GM23338 (cell line): ENCODE measurements around the gene CSPG4.

Experiments used
- CREB1 ChIP-seq: fragments of 250-450 bp; sonication (Bioruptor Pico); IDR thresholded peaks from 2 replicates; pipeline ENCODE4 v1.5.0; 2020; ENCODE audit warnings: low read depth, mild to moderate bottlenecking, moderate library complexity
- CTCF ChIP-seq, 2 experiments: fragments of 200-600 bp in 1 of 2; sonication (generic) in 1 of 2; conservative IDR thresholded peaks; 2 replicates each; pipeline versions ENCODE4 v1.5.1 to v1.6.1; 2016 to 2017; ENCODE audit warnings: antibody characterized with exemption in 2 of 2, low read depth in 2 of 2, mild to moderate bottlenecking in 2 of 2, moderate library complexity in 1 of 2
- EZH2 ChIP-seq: fragments of 200-600 bp; sonication (generic); IDR thresholded peaks from one replicate; pipeline ENCODE4 v1.8.0; 2017; ENCODE audit warnings: antibody characterized with exemption, mild to moderate bottlenecking, low read depth; ENCODE audit not compliant: unreplicated experiment
- EZH2phosphoT487 ChIP-seq: fragments of 200-600 bp; sonication (generic); IDR thresholded peaks from one replicate; pipeline ENCODE4 v1.8.1; 2018; ENCODE audit warnings: antibody characterized with exemption; ENCODE audit not compliant: unreplicated experiment
- JUNB ChIP-seq: IDR thresholded peaks from one replicate; pipeline ENCODE4 v1.6.1; 2016; ENCODE audit warnings: antibody characterized with exemption; ENCODE audit not compliant: unreplicated experiment
- POLR2AphosphoS5 ChIP-seq: IDR thresholded peaks from 2 replicates; pipeline ENCODE4 v1.6.1; 2016; ENCODE audit warnings: antibody characterized with exemption, low read depth
- STAT1 ChIP-seq: IDR thresholded peaks from one replicate; pipeline ENCODE4 v1.6.1; 2016; ENCODE audit warnings: antibody characterized with exemption; ENCODE audit not compliant: unreplicated experiment
- ZNF114 ChIP-seq: fragments of 250-450 bp; sonication (Bioruptor Pico); IDR thresholded peaks from 2 replicates; pipeline ENCODE4 v1.5.0; 2020; ENCODE audit warnings: mild to moderate bottlenecking, moderate library complexity
- ZNF331 ChIP-seq: fragments of 250-450 bp; sonication (Bioruptor Pico); IDR thresholded peaks from 2 replicates; pipeline ENCODE4 v1.5.0; 2020; ENCODE audit warnings: low read depth, mild to moderate bottlenecking, moderate library complexity
- ZNF462 ChIP-seq: fragments of 250-450 bp; sonication (Bioruptor Pico); IDR thresholded peaks from 2 replicates; pipeline ENCODE4 v1.5.0; 2020; ENCODE audit warnings: mild to moderate bottlenecking, moderate library complexity
- TF ChIP-seq, protein P1 (sequence below): IDR thresholded peaks from one replicate; pipeline ENCODE4 v1.6.1; 2018; ENCODE audit warnings: antibody characterized with exemption; ENCODE audit not compliant: unreplicated experiment

DNA sequence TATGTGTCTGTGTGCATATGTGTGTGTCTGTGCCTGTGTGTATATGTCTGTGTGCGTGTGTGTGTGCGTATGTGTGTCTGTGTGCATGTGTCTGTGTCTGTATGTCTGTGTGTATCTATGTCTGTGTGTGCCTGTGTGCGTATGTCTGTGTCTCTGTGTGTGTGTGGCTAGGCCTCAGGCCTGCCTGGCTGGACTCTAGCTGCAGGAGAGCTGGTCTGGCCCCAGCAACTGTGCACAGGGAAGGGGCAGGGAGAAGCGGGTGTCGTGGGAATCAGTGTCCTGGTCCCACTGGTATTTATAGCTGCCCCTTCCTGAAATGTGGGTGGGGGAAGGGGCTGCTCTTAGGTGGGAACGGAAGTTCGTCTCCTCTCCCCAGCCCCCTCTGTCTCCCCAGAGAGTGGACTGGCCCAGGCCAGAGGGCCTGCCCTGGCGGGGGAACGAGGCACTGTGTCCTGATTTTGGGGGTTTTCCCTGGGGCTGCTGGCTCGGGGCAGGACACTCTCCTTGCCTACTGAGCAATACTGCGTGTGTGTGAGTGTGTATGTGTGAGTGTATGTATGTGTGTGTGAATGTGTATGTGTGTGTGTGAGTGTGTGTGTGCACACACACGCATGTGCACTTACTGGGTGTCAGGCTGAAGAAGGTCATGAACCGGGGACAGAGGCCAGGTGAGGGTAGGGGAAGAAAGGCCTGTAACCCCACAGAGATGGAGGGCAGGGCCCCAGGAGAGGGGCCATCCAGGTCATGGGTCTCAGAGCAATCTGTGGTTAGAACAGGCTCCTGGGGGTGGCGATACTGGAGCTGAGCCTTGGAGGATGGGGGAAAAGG, 6.6 kb downstream of the CSPG4 start:
- no peak for TF ChIP-seq POLR2AphosphoS5
- TF ChIP-seq CTCF (conservative IDR thresholded peaks at IDR 0.05; ENCODE audit: low read depth in 2 of 2): no peak
- TF ChIP-seq EZH2: no peak
- TF ChIP-seq EZH2phosphoT487: no peak
- TF ChIP-seq CREB1 (CRISPR knock-in tag): no peak
- TF ChIP-seq ZNF331: no peak
- TF ChIP-seq, protein P1, sequence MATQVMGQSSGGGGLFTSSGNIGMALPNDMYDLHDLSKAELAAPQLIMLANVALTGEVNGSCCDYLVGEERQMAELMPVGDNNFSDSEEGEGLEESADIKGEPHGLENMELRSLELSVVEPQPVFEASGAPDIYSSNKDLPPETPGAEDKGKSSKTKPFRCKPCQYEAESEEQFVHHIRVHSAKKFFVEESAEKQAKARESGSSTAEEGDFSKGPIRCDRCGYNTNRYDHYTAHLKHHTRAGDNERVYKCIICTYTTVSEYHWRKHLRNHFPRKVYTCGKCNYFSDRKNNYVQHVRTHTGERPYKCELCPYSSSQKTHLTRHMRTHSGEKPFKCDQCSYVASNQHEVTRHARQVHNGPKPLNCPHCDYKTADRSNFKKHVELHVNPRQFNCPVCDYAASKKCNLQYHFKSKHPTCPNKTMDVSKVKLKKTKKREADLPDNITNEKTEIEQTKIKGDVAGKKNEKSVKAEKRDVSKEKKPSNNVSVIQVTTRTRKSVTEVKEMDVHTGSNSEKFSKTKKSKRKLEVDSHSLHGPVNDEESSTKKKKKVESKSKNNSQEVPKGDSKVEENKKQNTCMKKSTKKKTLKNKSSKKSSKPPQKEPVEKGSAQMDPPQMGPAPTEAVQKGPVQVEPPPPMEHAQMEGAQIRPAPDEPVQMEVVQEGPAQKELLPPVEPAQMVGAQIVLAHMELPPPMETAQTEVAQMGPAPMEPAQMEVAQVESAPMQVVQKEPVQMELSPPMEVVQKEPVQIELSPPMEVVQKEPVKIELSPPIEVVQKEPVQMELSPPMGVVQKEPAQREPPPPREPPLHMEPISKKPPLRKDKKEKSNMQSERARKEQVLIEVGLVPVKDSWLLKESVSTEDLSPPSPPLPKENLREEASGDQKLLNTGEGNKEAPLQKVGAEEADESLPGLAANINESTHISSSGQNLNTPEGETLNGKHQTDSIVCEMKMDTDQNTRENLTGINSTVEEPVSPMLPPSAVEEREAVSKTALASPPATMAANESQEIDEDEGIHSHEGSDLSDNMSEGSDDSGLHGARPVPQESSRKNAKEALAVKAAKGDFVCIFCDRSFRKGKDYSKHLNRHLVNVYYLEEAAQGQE: no peak
- TF ChIP-seq ZNF114 (CRISPR knock-in tag): no peak
- TF ChIP-seq JUNB: no peak
- TF ChIP-seq STAT1: no peak
- TF ChIP-seq ZNF462 (CRISPR knock-in tag): no peak
